PC-3 (cell line): ENCODE results near the gene KDM6B. TPM values are rescaled to one million over a fixed set of nuclear protein-coding genes. Genes with fewer than 3 reads are reported as not detected.

Source experiments
- ATAC-seq: fragments of 200-7000 bp; cut with Tn5 transposase; 2 replicates; pipeline ENCODE4 v1.9.1; 2020; ENCODE audit warnings: mild to moderate bottlenecking, moderate library complexity
- BruUV-seq: library from RNA; stranded (reverse); fragments of 400-500 nt; replicated peaks from 2 replicates; lab custom pipeline; 2021; lab: Mats Ljungman, UMichigan
- CTCF ChIA-PET: fragments of 300-600 bp; sonication (Branson Sonifier 250); formaldehyde crosslinking; loops from one replicate; lab custom pipeline; 2022; ENCODE audit warnings: antibody characterized with exemption; lab: Charles Lee
- POLR2A ChIA-PET: fragments of 300-600 bp; sonication (Branson Sonifier 250); formaldehyde crosslinking; loops from one replicate; lab custom pipeline; 2022; ENCODE audit warnings: antibody characterized with exemption; ENCODE audit not compliant: unreplicated experiment; lab: Charles Lee
- DNase-seq: peaks from one replicate; pipeline ENCODE4 v3.0.0-alpha.2; 2015
- H2AFZ ChIP-seq: fragments of 300-600 bp; sonication (generic); 2 replicates; pipeline ENCODE4 v1.6.0; 2016; ENCODE audit warnings: antibody characterized with exemption, low read length
- H3F3A ChIP-seq: fragments of 300-600 bp; sonication (generic); one replicate; pipeline ENCODE4 v1.6.0; 2017; ENCODE audit warnings: antibody characterized with exemption, low read length, control low read depth, mild to moderate bottlenecking; ENCODE audit not compliant: unreplicated experiment
- H3K27ac ChIP-seq: fragments of 300-600 bp; sonication (generic); 2 replicates; pipeline ENCODE4 v1.5.1; 2016; ENCODE audit warnings: mild to moderate bottlenecking, low read length
- H3K27me3 ChIP-seq: fragments of 300-600 bp; sonication (generic); 2 replicates; pipeline ENCODE4 v1.6.1; 2016; ENCODE audit warnings: low read length, mixed read lengths
- H3K36me3 ChIP-seq: fragments of 300-600 bp; sonication (generic); 2 replicates; pipeline ENCODE4 v1.6.1; 2016; ENCODE audit warnings: low read depth, mixed run types, low read length, mixed read lengths
- H3K4me1 ChIP-seq: fragments of 300-600 bp; sonication (generic); 2 replicates; pipeline ENCODE4 v1.5.1; 2016; ENCODE audit warnings: low read length; ENCODE audit not compliant: insufficient read depth
- H3K4me2 ChIP-seq: fragments of 300-600 bp; sonication (generic); 2 replicates; pipeline ENCODE4 v1.6.0; 2016; ENCODE audit warnings: low read length
- H3K4me3 ChIP-seq: fragments of 300-600 bp; sonication (generic); 2 replicates; pipeline ENCODE4 v1.5.1; 2016; ENCODE audit warnings: mild to moderate bottlenecking, low read length, mixed read lengths
- H3K79me2 ChIP-seq: fragments of 300-600 bp; sonication (generic); 2 replicates; pipeline ENCODE4 v1.6.1; 2017; ENCODE audit warnings: low read length, mixed read lengths
- H3K9ac ChIP-seq: fragments of 300-600 bp; sonication (generic); 2 replicates; pipeline ENCODE4 v1.6.0; 2016; ENCODE audit warnings: mild to moderate bottlenecking, low read length
- H3K9me2 ChIP-seq: fragments of 300-600 bp; sonication (generic); replicated peaks from 2 replicates; pipeline ENCODE4 v1.6.1; 2016; ENCODE audit warnings: mixed run types, low read length, mixed read lengths
- H3K9me3 ChIP-seq: fragments of 300-600 bp; sonication (generic); 2 replicates; pipeline ENCODE4 v1.6.1; 2016; ENCODE audit warnings: low read length, mixed read lengths
- H4K20me1 ChIP-seq: fragments of 300-600 bp; sonication (generic); 2 replicates; pipeline ENCODE4 v1.6.1; 2016; ENCODE audit warnings: low read length, mixed read lengths
- EZH2 ChIP-seq: fragments of 300-600 bp; sonication (generic); IDR thresholded peaks from one replicate; pipeline ENCODE4 v1.6.1; 2017; ENCODE audit warnings: antibody characterized with exemption, mild to moderate bottlenecking, low read length; ENCODE audit not compliant: unreplicated experiment
- EZH2phosphoT487 ChIP-seq: fragments of 300-600 bp; sonication (generic); IDR thresholded peaks from 2 replicates; pipeline ENCODE4 v1.6.1; 2018; ENCODE audit warnings: mild to moderate bottlenecking, antibody characterized with exemption, low read length, borderline replicate concordance
- intact Hi-C: fragments of 100-400 bp; cut with micrococcal nuclease; formaldehyde crosslinking; loops from 2 replicates; pipeline ENCODE4 v1.9.0; 2023
- total RNA-seq: library from RNA; depleted of rRNA; stranded (reverse); fragments of >200 nt; gene quantifications from 2 replicates; pipeline ENCODE4 v1.2.3, GENCODE V29; 2014
- TF ChIP-seq, protein P1 (sequence below): fragments of 300-600 bp; sonication (generic); conservative IDR thresholded peaks from 2 replicates; pipeline ENCODE4 v1.5.1; 2017; ENCODE audit warnings: antibody characterized with exemption, low read depth, mild to moderate bottlenecking, low read length

The KDM6B gene
- total RNA-seq, 1 experiment from 2014 or later = 3.2 TPM

DNA sequence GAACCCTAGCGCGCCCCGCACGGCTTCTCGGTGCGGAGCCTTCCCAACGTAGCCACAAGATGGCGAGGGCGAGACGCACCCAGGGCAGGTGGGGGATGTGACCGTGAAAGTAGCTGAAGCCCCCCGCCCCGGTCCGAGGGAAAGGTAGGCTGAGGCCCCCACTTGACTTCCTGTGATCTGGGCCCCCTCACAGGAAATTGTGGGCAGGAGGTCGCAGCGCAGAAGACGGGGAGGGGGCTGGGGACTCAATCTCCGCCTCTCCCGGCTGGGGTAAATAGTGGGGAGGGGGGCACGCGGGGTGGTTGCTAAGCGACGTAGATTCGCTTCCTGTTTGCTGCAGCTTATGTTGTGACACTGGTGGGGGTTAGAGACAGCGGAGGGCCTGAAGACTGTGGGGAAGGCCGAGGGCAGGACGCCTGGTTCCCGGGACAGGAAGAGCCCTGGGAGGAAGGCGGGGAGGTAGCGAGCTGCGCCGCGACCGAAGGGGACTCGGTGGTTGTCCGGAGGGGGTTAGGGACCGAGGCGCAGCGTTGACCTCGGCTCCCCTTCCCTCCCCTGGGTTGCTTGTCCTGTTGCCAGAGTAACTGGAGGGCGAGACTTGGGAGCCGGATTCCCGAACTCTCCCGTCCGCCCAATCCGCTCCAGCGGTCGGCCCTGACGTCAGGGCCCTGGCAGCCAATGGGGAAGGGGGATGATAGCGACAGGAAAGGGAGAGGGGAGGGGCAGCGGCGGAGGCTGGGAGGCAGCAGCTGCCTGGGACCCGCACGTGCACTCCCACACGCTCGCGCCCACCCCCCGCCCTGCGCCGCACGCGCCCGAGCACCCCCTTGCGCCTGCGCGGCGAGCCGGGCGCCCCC, 1.2 kb downstream of the KDM6B start:
- no peaks in the 10 kb centered on the region for H3K27me3 ChIP-seq
- peak overlapping the region; percentile 75 for H3K9ac ChIP-seq
- H3K4me1 ChIP-seq = peaks cover 27% of the 10 kb centered on the region
- ChIA-PET POLR2A (interaction anchor here (1.1 kb wide), 1 partner anchor 10 kb away, joined by 4 read pairs; no protein-coding TSS in a partner anchor), CTCF (interaction anchor here (0.5 kb wide), 2 partner anchors 21 to 351 kb away, joined by 3 to 4 read pairs; partner anchors contain the start of gene POLR2A)
- BruUV-seq = no TSS peak
- peak overlapping the region; percentile 75 for H3K27ac ChIP-seq
- no peaks in the 10 kb centered on the region for H3K9me3 ChIP-seq
- peaks cover 15% of the 10 kb centered on the region for H3K79me2 ChIP-seq
- H3K9me2 ChIP-seq = no peaks in the 10 kb centered on the region
- peak overlapping the region; percentile 83 for H3K4me3 ChIP-seq
- ATAC-seq (peak; percentile 56), DNase-seq (peak; percentile 97)
- H3F3A ChIP-seq = no peaks in the 10 kb centered on the region
- peak overlapping the region; percentile 85 for H3K4me2 ChIP-seq
- H3K36me3 ChIP-seq = no peaks in the 10 kb centered on the region
- no peaks in the 10 kb centered on the region for H4K20me1 ChIP-seq
- peak overlapping the region; percentile 83 for H2AFZ ChIP-seq
- intact Hi-C loops = loop anchor here (2.0 kb wide), 1 partner anchor 22 kb away; the partner anchor contains the start of gene NAA38
- TF ChIP-seq EZH2 (no peak), EZH2phosphoT487 (0 out of 2 replicates have a peak, but pooled peaks have one; percentile 35)
- TF ChIP-seq, protein P1, sequence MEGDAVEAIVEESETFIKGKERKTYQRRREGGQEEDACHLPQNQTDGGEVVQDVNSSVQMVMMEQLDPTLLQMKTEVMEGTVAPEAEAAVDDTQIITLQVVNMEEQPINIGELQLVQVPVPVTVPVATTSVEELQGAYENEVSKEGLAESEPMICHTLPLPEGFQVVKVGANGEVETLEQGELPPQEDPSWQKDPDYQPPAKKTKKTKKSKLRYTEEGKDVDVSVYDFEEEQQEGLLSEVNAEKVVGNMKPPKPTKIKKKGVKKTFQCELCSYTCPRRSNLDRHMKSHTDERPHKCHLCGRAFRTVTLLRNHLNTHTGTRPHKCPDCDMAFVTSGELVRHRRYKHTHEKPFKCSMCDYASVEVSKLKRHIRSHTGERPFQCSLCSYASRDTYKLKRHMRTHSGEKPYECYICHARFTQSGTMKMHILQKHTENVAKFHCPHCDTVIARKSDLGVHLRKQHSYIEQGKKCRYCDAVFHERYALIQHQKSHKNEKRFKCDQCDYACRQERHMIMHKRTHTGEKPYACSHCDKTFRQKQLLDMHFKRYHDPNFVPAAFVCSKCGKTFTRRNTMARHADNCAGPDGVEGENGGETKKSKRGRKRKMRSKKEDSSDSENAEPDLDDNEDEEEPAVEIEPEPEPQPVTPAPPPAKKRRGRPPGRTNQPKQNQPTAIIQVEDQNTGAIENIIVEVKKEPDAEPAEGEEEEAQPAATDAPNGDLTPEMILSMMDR = peak; percentile 71

DNA sequence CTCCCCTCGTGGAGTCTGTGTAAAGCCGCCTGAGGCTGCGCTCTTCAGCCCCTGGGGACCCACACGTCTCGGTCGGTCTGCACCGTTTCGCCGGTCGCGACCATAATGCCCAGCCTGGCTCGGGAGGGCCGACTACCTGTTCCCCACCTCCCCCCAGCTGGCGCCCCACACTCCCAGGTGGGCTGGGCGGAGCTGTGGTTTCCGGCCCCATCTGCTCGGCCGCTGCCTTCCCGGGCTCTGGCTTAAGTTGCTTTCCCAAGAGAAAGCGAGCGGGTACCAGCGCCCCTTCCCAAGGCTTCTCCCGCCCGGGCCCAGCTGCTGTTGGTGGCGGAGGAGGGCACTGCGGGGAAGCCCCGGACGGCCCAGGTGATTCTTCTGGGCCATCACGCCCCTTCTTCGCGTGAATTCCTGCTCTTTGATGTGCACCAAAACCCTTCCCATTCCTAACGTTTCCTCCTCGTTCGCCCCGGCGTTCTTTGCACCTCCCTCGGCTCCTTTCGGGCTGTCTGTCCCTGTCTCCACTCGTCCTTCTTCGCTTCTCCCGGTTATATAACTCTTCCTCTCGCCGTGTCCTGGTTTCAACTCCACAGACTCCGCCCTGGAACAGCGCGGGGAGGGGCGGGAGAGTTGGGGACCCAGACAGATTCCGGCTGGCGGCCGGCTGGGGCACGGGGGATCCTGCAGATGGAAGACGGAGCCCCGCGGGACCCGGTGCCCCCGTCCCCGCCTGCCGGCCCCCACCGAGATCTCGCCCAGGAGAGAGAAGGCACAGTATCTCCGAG, 2.0 kb downstream of the KDM6B start:
- no peaks in the 10 kb centered on the region for H4K20me1 ChIP-seq
- peak overlapping the region; percentile 75 for H3K9ac ChIP-seq
- H3K4me1 ChIP-seq = peaks cover 34% of the 10 kb centered on the region
- H2AFZ ChIP-seq = peak overlapping the region; percentile 73
- H3F3A ChIP-seq = no peaks in the 10 kb centered on the region
- peak; percentile 10 for ATAC-seq
- no peaks in the 10 kb centered on the region for H3K9me3 ChIP-seq
- POLR2A ChIA-PET = interaction anchor here (1.1 kb wide), 1 partner anchor 9 kb away, joined by 4 read pairs; no protein-coding TSS in a partner anchor
- TF ChIP-seq EZH2 = no peak
- TF ChIP-seq, protein P1 = no peak
- TF ChIP-seq EZH2phosphoT487 = no peak
- peak overlapping the region; percentile 75 for H3K27ac ChIP-seq
- no peaks in the 10 kb centered on the region for H3K9me2 ChIP-seq
- BruUV-seq = TSS peak; percentile 64
- intact Hi-C loops = loop anchor here (2.0 kb wide), 1 partner anchor 21 kb away; the partner anchor contains the start of gene NAA38
- peak overlapping the region; percentile 85 for H3K4me2 ChIP-seq
- H3K79me2 ChIP-seq = peaks cover 21% of the 10 kb centered on the region
- H3K36me3 ChIP-seq = no peaks in the 10 kb centered on the region
- no peaks in the 10 kb centered on the region for H3K27me3 ChIP-seq
- DNase-seq = peak; percentile 34
- H3K4me3 ChIP-seq = peak overlapping the region; percentile 83
- CTCF ChIA-PET = no interaction called here
